AG09319 (cell line): ENCODE data around the gene PMFBP1.

ENCODE experiments used
- DNase-seq: peaks from one replicate; pipeline ENCODE4 v3.0.0-alpha.2; 2010; ENCODE audit warnings: low read depth; ENCODE audit errors: extremely low read depth
- CTCF ChIP-seq: IDR thresholded peaks from 2 replicates; pipeline ENCODE4 v1.5.1; 2011; ENCODE audit warnings: low read depth, mild to moderate bottlenecking, inconsistent platforms, low read length, moderate library complexity

PMFBP1 gene

GRCh38 chr16:72168365-72168764 is 3.6 kb downstream of the PMFBP1 start:
- no peak for TF ChIP-seq CTCF
- DNase-seq = no peak

- no peak for DNase-seq
- no peak for TF ChIP-seq CTCF
Observed at GRCh38 chr16:72166954-72167561, 4.9 kb downstream of the PMFBP1 start.

GRCh38 chr16:72166151-72166550 is 5.8 kb downstream of the PMFBP1 start:
- no peak for TF ChIP-seq CTCF
- no peak for DNase-seq

GRCh38 chr16:72164691-72165090 is 7.3 kb downstream of the PMFBP1 start:
- DNase-seq = no peak
- no peak for TF ChIP-seq CTCF

GRCh38 chr16:72162105-72162692 is 9.8 kb downstream of the PMFBP1 start:
- TF ChIP-seq CTCF = no peak
- no peak for DNase-seq

GRCh38 chr16:72159801-72160200 is 12.2 kb downstream of the PMFBP1 start:
- no peak for DNase-seq
- TF ChIP-seq CTCF = no peak

- TF ChIP-seq CTCF = no peak
- no peak for DNase-seq
Observed at GRCh38 chr16:72159386-72159785, 12.6 kb downstream of the PMFBP1 start.
